HCT116 (cell line): ENCODE data around the gene MAP2K2. TPM values are rescaled to one million over a fixed set of nuclear protein-coding genes. Genes with fewer than 3 reads are reported as not detected.

ENCODE experiments used
- ATAC-seq: fragments of 200-7000 bp; cut with Tn5 transposase; 2 replicates; pipeline ENCODE4 v1.9.1; 2020; ENCODE audit warnings: mild to moderate bottlenecking, moderate library complexity
- BruUV-seq: library from RNA; stranded (reverse); fragments of 400-500 nt; replicated peaks from 2 replicates; lab custom pipeline; 2021; lab: Mats Ljungman, UMichigan
- CTCF ChIA-PET: fragments of 300-600 bp; sonication (Branson Sonifier 250); formaldehyde crosslinking; loops from one replicate; lab custom pipeline; 2021; ENCODE audit warnings: antibody characterized with exemption; lab: Charles Lee
- POLR2A ChIA-PET: fragments of 300-600, 350-600 bp; sonication (Branson Sonifier 250); formaldehyde crosslinking; loops from one replicate; lab custom pipeline; 2021; ENCODE audit warnings: antibody characterized with exemption; lab: Charles Lee
- RAD21 ChIA-PET, 2 experiments: fragments of 300-600 bp; sonication (Branson Sonifier 250); formaldehyde crosslinking; loops; one replicate each; lab custom pipeline; 2023; ENCODE audit warnings: low total read pairs in 2 of 2; ENCODE audit not compliant: uncharacterized antibody in 2 of 2, unreplicated experiment in 2 of 2, low non-redundant PET in 1 of 2; lab: Charles Lee
- DNase-seq: peaks from one replicate; pipeline ENCODE4 v3.0.0-alpha.2; 2010; ENCODE audit warnings: low read depth, low spot score
- H2AFZ ChIP-seq: fragments of 200-600 bp; shearing (Covaris generic), sonication (generic); 2 replicates; pipeline ENCODE4 v1.6.1; 2017; ENCODE audit warnings: low read depth, mixed run types, mixed read lengths, antibody characterized with exemption, low read length; ENCODE audit not compliant: poor library complexity, severe bottlenecking
- H3K27ac ChIP-seq: 2 replicates; pipeline ENCODE4 v1.5.1; 2012; ENCODE audit warnings: low read depth, low read length
- H3K27me3 ChIP-seq: fragments of 200-600 bp; sonication (generic); 2 replicates; pipeline ENCODE4 v1.6.1; 2016; ENCODE audit warnings: mixed run types, low read length, mixed read lengths; ENCODE audit not compliant: insufficient read depth
- H3K36me3 ChIP-seq, 2 experiments: fragments of 200-500 bp in 1 of 2; fragments of 200-600 bp in 1 of 2; sonication (Bioruptor generic) in 1 of 2; sonication (generic) in 1 of 2; 2 replicates each; pipeline versions ENCODE4 v1.5.1 to v1.6.1; 2014 to 2016; ENCODE audit warnings: low read length in 2 of 2, inconsistent platforms in 1 of 2, mixed read lengths in 1 of 2, mixed run types in 1 of 2; ENCODE audit not compliant: insufficient read depth in 2 of 2, control insufficient read depth in 1 of 2
- H3K4me1 ChIP-seq, 2 experiments: fragments of 200-600 bp in 1 of 2; sonication (generic) in 1 of 2; 2 replicates each; pipeline versions ENCODE4 v1.5.1 to v1.6.1; 2012 to 2017; ENCODE audit warnings: low read length in 2 of 2, inconsistent platforms in 1 of 2, mild to moderate bottlenecking in 1 of 2, mixed read lengths in 1 of 2, mixed run types in 1 of 2, moderate library complexity in 1 of 2; ENCODE audit not compliant: insufficient read depth in 2 of 2, control insufficient read depth in 1 of 2
- H3K4me2 ChIP-seq: fragments of 200-600 bp; sonication (generic); 2 replicates; pipeline ENCODE4 v1.6.1; 2017; ENCODE audit warnings: mixed run types, low read length, mixed read lengths
- H3K4me3 ChIP-seq, 2 experiments: fragments of 200-600 bp in 1 of 2; sonication (generic) in 1 of 2; replicated peaks in 1 of 2; 2 replicates each; pipeline ENCODE4 v1.5.1; 2011 to 2016; ENCODE audit warnings: low read length in 2 of 2, control low read depth in 1 of 2, low read depth in 1 of 2, mild to moderate bottlenecking in 1 of 2, mixed read lengths in 1 of 2, mixed run types in 1 of 2
- H3K79me2 ChIP-seq: fragments of 200-600 bp; sonication (generic); 2 replicates; pipeline ENCODE4 v1.6.1; 2017; ENCODE audit warnings: mild to moderate bottlenecking, mixed run types, low read length, moderate library complexity, mixed read lengths; ENCODE audit not compliant: insufficient read depth
- H3K9ac ChIP-seq: fragments of 200-600 bp; sonication (generic); 2 replicates; pipeline ENCODE4 v1.6.1; 2016; ENCODE audit warnings: low read length, mixed read lengths
- H3K9me2 ChIP-seq: fragments of 200-600 bp; sonication (generic), shearing (Covaris generic); 2 replicates; pipeline ENCODE4 v1.6.1; 2017; ENCODE audit warnings: mixed run types, mild to moderate bottlenecking, moderate library complexity; ENCODE audit not compliant: insufficient read depth
- H3K9me3 ChIP-seq, 2 experiments: fragments of 200-500 bp in 1 of 2; fragments of 200-600 bp in 1 of 2; sonication (Bioruptor generic) in 1 of 2; sonication (generic) in 1 of 2; 2 replicates each; pipeline ENCODE4 v1.6.1; 2014 to 2017; ENCODE audit warnings: low read length in 2 of 2, mixed read lengths in 2 of 2, inconsistent platforms in 1 of 2, low read depth in 1 of 2, mild to moderate bottlenecking in 1 of 2, mixed run types in 1 of 2, moderate library complexity in 1 of 2; ENCODE audit not compliant: control insufficient read depth in 1 of 2, insufficient read depth in 1 of 2
- H4K20me1 ChIP-seq: fragments of 200-600 bp; sonication (generic), shearing (Covaris generic); 2 replicates; pipeline ENCODE4 v1.6.1; 2017; ENCODE audit warnings: mixed run types, mild to moderate bottlenecking, moderate library complexity; ENCODE audit not compliant: insufficient read depth
- CEBPB ChIP-seq: IDR thresholded peaks from 2 replicates; pipeline ENCODE4 v1.6.1; 2012; ENCODE audit warnings: low read depth
- EGR1 ChIP-seq: IDR thresholded peaks from 2 replicates; pipeline ENCODE4 v1.6.1; 2012; ENCODE audit warnings: low read depth
- ELF1 ChIP-seq: IDR thresholded peaks from 2 replicates; pipeline ENCODE4 v1.6.1; 2012; ENCODE audit warnings: low read depth, borderline replicate concordance
- FOSL1 ChIP-seq: IDR thresholded peaks from 2 replicates; pipeline ENCODE4 v1.6.1; 2012; ENCODE audit warnings: low read depth
- POLR2A ChIP-seq: IDR thresholded peaks from 2 replicates; pipeline ENCODE4 v1.7.0; 2011; ENCODE audit warnings: borderline replicate concordance; ENCODE audit not compliant: insufficient read depth, insufficient read length; ENCODE audit errors: extremely low read depth
- POLR2AphosphoS5 ChIP-seq: IDR thresholded peaks from 2 replicates; pipeline ENCODE4 v1.6.1; 2011; ENCODE audit warnings: mild to moderate bottlenecking, low read depth, low read length, moderate library complexity
- SRF ChIP-seq: IDR thresholded peaks from 2 replicates; pipeline ENCODE4 v1.6.1; 2012; ENCODE audit warnings: low read depth
- ZFX ChIP-seq: fragments of 450-650 bp; IDR thresholded peaks from 2 replicates; pipeline ENCODE4 v1.6.1; 2017
- ZNF274 ChIP-seq: fragments of 200-500 bp; sonication (Bioruptor generic); IDR thresholded peaks from 2 replicates; pipeline ENCODE4 v1.6.1; 2014; ENCODE audit warnings: mild to moderate bottlenecking, low read depth, low read length, inconsistent platforms
- intact Hi-C: fragments of 100-400 bp; cut with micrococcal nuclease; formaldehyde crosslinking; loops from 2 replicates; pipeline ENCODE4 v1.10.0; 2022
- total RNA-seq: library from RNA; stranded (reverse); gene quantifications from one replicate; pipeline ENCODE4 v1.2.1, GENCODE V29; 2021; ENCODE audit not compliant: unreplicated experiment
- TF ChIP-seq, protein P1 (sequence below), 3 experiments: fragments of 200-600 bp in 1 of 3; sonication (generic) in 1 of 3; IDR thresholded peaks in 2 of 3; conservative IDR thresholded peaks in 1 of 3; 2 replicates each; pipeline ENCODE4 v1.5.1; 2012 to 2017; ENCODE audit warnings: low read depth in 2 of 3, low read length in 2 of 3, antibody characterized with exemption in 1 of 3, borderline replicate concordance in 1 of 3, control low read depth in 1 of 3, mild to moderate bottlenecking in 1 of 3, mixed read lengths in 1 of 3, mixed run types in 1 of 3, moderate library complexity in 1 of 3; ENCODE audit not compliant: insufficient read depth in 1 of 3
- TF ChIP-seq, protein P2 (sequence below): IDR thresholded peaks from 2 replicates; pipeline ENCODE4 v1.6.1; 2011; ENCODE audit warnings: mild to moderate bottlenecking, low read length, moderate library complexity; ENCODE audit not compliant: insufficient replicate concordance; ENCODE audit errors: extremely low read depth

Gene MAP2K2
- total RNA-seq, 1 experiment from 2014 or later, result 186 TPM

DNA sequence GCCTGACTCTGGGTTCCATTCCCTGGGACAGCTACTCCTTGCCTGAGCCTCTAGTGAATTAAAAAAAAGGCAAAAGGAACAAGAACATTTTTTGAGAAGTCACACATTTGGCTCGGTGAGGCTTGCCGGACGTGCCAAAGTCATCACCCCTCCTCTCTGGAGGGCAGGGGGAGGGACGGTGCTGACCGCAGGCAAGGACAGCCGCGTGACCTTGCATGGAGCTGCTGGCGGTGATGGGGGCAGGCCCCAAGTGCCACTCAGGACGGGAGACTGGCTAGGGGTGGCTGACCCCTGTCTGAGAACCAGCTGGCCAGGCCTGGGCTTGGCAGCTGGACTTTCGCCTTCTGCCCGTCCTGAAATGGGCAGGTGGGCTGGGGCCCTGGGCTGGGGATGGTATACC, 26.4 kb downstream of the MAP2K2 start:
- Histone ChIP-seq H2AFZ (no peak overlapping the region), H3K4me1 (no peaks in the 10 kb centered on the region), H3K4me2 (no peak overlapping the region), H3K79me2 (no peaks in the 10 kb centered on the region), H3K27me3 (no peaks in the 10 kb centered on the region), H3K9me3 (no peaks in the 10 kb centered on the region), H3K27ac (no peak overlapping the region), H4K20me1 (no peaks in the 10 kb centered on the region), H3K9ac (no peak overlapping the region), H3K9me2 (no peaks in the 10 kb centered on the region), H3K4me3 (no peak overlapping the region), H3K36me3 (peaks cover 14 to 20% of the 10 kb centered on the region in 2 experiments)
- ATAC-seq (no peak), DNase-seq (no peak)
- RAD21 ChIA-PET, result no interaction called here
- CTCF ChIA-PET, result no interaction called here
- POLR2A ChIA-PET, result no interaction called here
- no TSS peak for BruUV-seq
- TF ChIP-seq ZNF274 (no peak), POLR2A (no peak), EGR1 (no peak), CEBPB (no peak), ZFX (no peak), SRF (no peak), POLR2AphosphoS5 (no peak), ELF1 (no peak), FOSL1 (no peak)
- TF ChIP-seq, protein P1, sequence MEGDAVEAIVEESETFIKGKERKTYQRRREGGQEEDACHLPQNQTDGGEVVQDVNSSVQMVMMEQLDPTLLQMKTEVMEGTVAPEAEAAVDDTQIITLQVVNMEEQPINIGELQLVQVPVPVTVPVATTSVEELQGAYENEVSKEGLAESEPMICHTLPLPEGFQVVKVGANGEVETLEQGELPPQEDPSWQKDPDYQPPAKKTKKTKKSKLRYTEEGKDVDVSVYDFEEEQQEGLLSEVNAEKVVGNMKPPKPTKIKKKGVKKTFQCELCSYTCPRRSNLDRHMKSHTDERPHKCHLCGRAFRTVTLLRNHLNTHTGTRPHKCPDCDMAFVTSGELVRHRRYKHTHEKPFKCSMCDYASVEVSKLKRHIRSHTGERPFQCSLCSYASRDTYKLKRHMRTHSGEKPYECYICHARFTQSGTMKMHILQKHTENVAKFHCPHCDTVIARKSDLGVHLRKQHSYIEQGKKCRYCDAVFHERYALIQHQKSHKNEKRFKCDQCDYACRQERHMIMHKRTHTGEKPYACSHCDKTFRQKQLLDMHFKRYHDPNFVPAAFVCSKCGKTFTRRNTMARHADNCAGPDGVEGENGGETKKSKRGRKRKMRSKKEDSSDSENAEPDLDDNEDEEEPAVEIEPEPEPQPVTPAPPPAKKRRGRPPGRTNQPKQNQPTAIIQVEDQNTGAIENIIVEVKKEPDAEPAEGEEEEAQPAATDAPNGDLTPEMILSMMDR (IDR thresholded peaks at IDR 0.05 in 2 of 3, conservative IDR thresholded peaks at IDR 0.05 in 1 of 3; ENCODE audit: borderline replicate concordance in 1 of 3, insufficient read depth in 1 of 3, low read depth in 2 of 3, low read length in 2 of 3), result no peak
- TF ChIP-seq, protein P2, sequence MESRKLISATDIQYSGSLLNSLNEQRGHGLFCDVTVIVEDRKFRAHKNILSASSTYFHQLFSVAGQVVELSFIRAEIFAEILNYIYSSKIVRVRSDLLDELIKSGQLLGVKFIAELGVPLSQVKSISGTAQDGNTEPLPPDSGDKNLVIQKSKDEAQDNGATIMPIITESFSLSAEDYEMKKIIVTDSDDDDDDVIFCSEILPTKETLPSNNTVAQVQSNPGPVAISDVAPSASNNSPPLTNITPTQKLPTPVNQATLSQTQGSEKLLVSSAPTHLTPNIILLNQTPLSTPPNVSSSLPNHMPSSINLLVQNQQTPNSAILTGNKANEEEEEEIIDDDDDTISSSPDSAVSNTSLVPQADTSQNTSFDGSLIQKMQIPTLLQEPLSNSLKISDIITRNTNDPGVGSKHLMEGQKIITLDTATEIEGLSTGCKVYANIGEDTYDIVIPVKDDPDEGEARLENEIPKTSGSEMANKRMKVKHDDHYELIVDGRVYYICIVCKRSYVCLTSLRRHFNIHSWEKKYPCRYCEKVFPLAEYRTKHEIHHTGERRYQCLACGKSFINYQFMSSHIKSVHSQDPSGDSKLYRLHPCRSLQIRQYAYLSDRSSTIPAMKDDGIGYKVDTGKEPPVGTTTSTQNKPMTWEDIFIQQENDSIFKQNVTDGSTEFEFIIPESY, result no peak
- intact Hi-C loops, result no loop called here
